Measurements from ENCODE around the gene OR13C9.
"Not testable (repeated sequence)": the region's sequence is repeated elsewhere in the genome, so short reads cannot be mapped to it uniquely, and the experiment has no call there.

OR13C9 gene

GRCh38 chr9:104618104-104618503 is at the start of gene OR13C9:
OR13C9 (minus strand) TSS chr9:104618204; CDS start chr9:104618204, 0 bp downstream.
- no peak for DNase-seq

- DNase-seq: no peak
Measured at GRCh38 chr9:104658496-104659195, 40.6 kb upstream of the OR13C9 start.

- no peak for DNase-seq
Measured at GRCh38 chr9:104635456-104635855, 17.5 kb upstream of the OR13C9 start.

GRCh38 chr9:104633976-104634520 is 16.0 kb upstream of the OR13C9 start:
- no peak for DNase-seq

GRCh38 chr9:104625964-104626363 is 8.0 kb upstream of the OR13C9 start:
- DNase-seq: not testable (repeated sequence)

- no peak for DNase-seq
Measured at GRCh38 chr9:104617418-104617817, 586 bp downstream of the OR13C9 start.

- no peak for DNase-seq
Measured at GRCh38 chr9:104611213-104611612, 6.8 kb downstream of the OR13C9 start.

- no peak for DNase-seq
Measured at GRCh38 chr9:104608336-104608735, 9.7 kb downstream of the OR13C9 start.

GRCh38 chr9:104606152-104606551 is 11.9 kb downstream of the OR13C9 start:
- DNase-seq: no peak

- DNase-seq: not testable (repeated sequence)
Measured at GRCh38 chr9:104605527-104605926, 12.5 kb downstream of the OR13C9 start, which contains the start of gene OR13C2. OR13C2 (minus strand) TSS chr9:104605627; CDS start chr9:104605627, 0 bp downstream.

- DNase-seq: no peak
Measured at GRCh38 chr9:104604801-104605200, 13.2 kb downstream of the OR13C9 start.

GRCh38 chr9:104599313-104599712 is 18.7 kb downstream of the OR13C9 start, which contains the start of gene OR13C5:
OR13C5 (minus strand) TSS chr9:104599413; CDS start chr9:104599413, 0 bp downstream.
- not testable (repeated sequence) for DNase-seq

- DNase-seq: not testable (repeated sequence)
Measured at GRCh38 chr9:104598749-104599148, 19.3 kb downstream of the OR13C9 start.

GRCh38 chr9:104589626-104590025 is 28.4 kb downstream of the OR13C9 start:
- DNase-seq: no peak

GRCh38 chr9:104586496-104587180 is 31.4 kb downstream of the OR13C9 start:
- no peak for DNase-seq

- no peak for DNase-seq
Measured at GRCh38 chr9:104580562-104580961, 37.4 kb downstream of the OR13C9 start.

- no peak for DNase-seq
Measured at GRCh38 chr9:104577263-104577662, 40.7 kb downstream of the OR13C9 start.

GRCh38 chr9:104575456-104575855 is 42.5 kb downstream of the OR13C9 start:
- DNase-seq: no peak

- no peak for DNase-seq
Measured at GRCh38 chr9:104572612-104573011, 45.4 kb downstream of the OR13C9 start.

- DNase-seq: no peak
Measured at GRCh38 chr9:104568868-104569267, 49.1 kb downstream of the OR13C9 start, which contains the start of gene OR13C8. OR13C8 (plus strand) TSS chr9:104569168; CDS start chr9:104569168, 0 bp downstream.
